Endothelial cell (in vitro differentiated cells): Measurements from ENCODE around the gene MYO16. TPM values are rescaled to one million over a fixed set of nuclear protein-coding genes. Genes with fewer than 3 reads are reported as not detected.

Experiments used
- DNase-seq: peaks from one replicate; pipeline ENCODE4 v3.0.0; 2021; ENCODE audit warnings: low spot score
- H3K27ac Mint-ChIP-seq: one replicate; pipeline ENCODE4 v1.8.0; 2021; ENCODE audit warnings: mixed read lengths, inconsistent platforms; ENCODE audit not compliant: unreplicated experiment
- H3K27me3 Mint-ChIP-seq: one replicate; pipeline ENCODE4 v1.8.0; 2021; ENCODE audit warnings: mild to moderate bottlenecking, moderate library complexity, mixed read lengths, inconsistent platforms; ENCODE audit not compliant: unreplicated experiment
- H3K36me3 Mint-ChIP-seq: one replicate; pipeline ENCODE4 v1.8.0; 2021; ENCODE audit warnings: mild to moderate bottlenecking, low read depth, mixed read lengths, inconsistent platforms; ENCODE audit not compliant: unreplicated experiment
- H3K4me1 Mint-ChIP-seq: one replicate; pipeline ENCODE4 v1.8.0; 2021; ENCODE audit warnings: mild to moderate bottlenecking, mixed read lengths, inconsistent platforms; ENCODE audit not compliant: unreplicated experiment
- H3K4me3 Mint-ChIP-seq: one replicate; pipeline ENCODE4 v1.8.0; 2021; ENCODE audit warnings: mild to moderate bottlenecking, mixed read lengths, inconsistent platforms; ENCODE audit not compliant: unreplicated experiment
- H3K9me3 Mint-ChIP-seq: one replicate; pipeline ENCODE4 v1.8.0; 2021; ENCODE audit warnings: mixed read lengths, inconsistent platforms; ENCODE audit not compliant: unreplicated experiment
- CTCF ChIP-seq: fragments of 200-600 bp; sonication (generic); IDR thresholded peaks from one replicate; pipeline ENCODE4 v1.5.0; 2021; ENCODE audit warnings: antibody characterized with exemption; ENCODE audit not compliant: unreplicated experiment
- total RNA-seq: library from RNA; stranded (reverse); fragmentation: NEBNext Ultra II Directional; extraction: Animal tissue kit (Norgen Biotek cat#: 25700); gene quantifications from one replicate; pipeline ENCODE4 v1.2.1, GENCODE V29; 2021; ENCODE audit not compliant: unreplicated experiment

Gene MYO16
- total RNA-seq, 1 donor from 2014 or later = 1.4 TPM

- Mint-ChIP-seq H3K36me3 (no peaks in the 10 kb centered on the region), H3K4me1 (no peaks in the 10 kb centered on the region), H3K27me3 (peaks cover 3% of the 10 kb centered on the region), H3K9me3 (peaks cover 6% of the 10 kb centered on the region), H3K27ac (no peak overlapping the region), H3K4me3 (no peak overlapping the region)
- no peak for TF ChIP-seq CTCF
- no peak for DNase-seq
These were observed 606.5 kb downstream of the MYO16 start for GRCh38 chr13:109235901-109236300.

GRCh38 chr13:109241160-109241559, 611.7 kb downstream of the MYO16 start:
- Mint-ChIP-seq H3K27me3 (no peaks in the 10 kb centered on the region), H3K9me3 (no peaks in the 10 kb centered on the region), H3K4me3 (no peak overlapping the region), H3K4me1 (no peaks in the 10 kb centered on the region), H3K36me3 (no peaks in the 10 kb centered on the region), H3K27ac (no peak overlapping the region)
- no peak for DNase-seq
- no peak for TF ChIP-seq CTCF

- H3K27me3 Mint-ChIP-seq = no peaks in the 10 kb centered on the region
- TF ChIP-seq CTCF = no peak
- no peaks in the 10 kb centered on the region for H3K4me1 Mint-ChIP-seq
- no peaks in the 10 kb centered on the region for H3K36me3 Mint-ChIP-seq
- no peaks in the 10 kb centered on the region for H3K9me3 Mint-ChIP-seq
- no peak overlapping the region for H3K27ac Mint-ChIP-seq
- DNase-seq = no peak
- H3K4me3 Mint-ChIP-seq = no peak overlapping the region
These were observed 614.0 kb downstream of the MYO16 start for GRCh38 chr13:109243311-109243951.

- no peak for TF ChIP-seq CTCF
- no peak for DNase-seq
- no peaks in the 10 kb centered on the region for H3K9me3 Mint-ChIP-seq
- H3K27ac Mint-ChIP-seq = no peak overlapping the region
- H3K4me1 Mint-ChIP-seq = no peaks in the 10 kb centered on the region
- H3K36me3 Mint-ChIP-seq = no peaks in the 10 kb centered on the region
- no peaks in the 10 kb centered on the region for H3K27me3 Mint-ChIP-seq
- H3K4me3 Mint-ChIP-seq = no peak overlapping the region
These were observed 615.2 kb downstream of the MYO16 start for GRCh38 chr13:109244566-109244965.

- Mint-ChIP-seq H3K27ac (no peak overlapping the region), H3K27me3 (no peaks in the 10 kb centered on the region), H3K9me3 (no peaks in the 10 kb centered on the region), H3K36me3 (no peaks in the 10 kb centered on the region), H3K4me3 (no peak overlapping the region), H3K4me1 (no peaks in the 10 kb centered on the region)
- TF ChIP-seq CTCF = no peak
- no peak for DNase-seq
These were observed 616.6 kb downstream of the MYO16 start for GRCh38 chr13:109246001-109246400.
